ENCODE results near the gene ADGRF1.
"Not testable (repeated sequence)": the region's sequence is repeated elsewhere in the genome, so short reads cannot be mapped to it uniquely, and the experiment has no call there.

Gene ADGRF1

GRCh38 chr6:47019941-47020340 is 22.2 kb downstream of the ADGRF1 start:
- DNase-seq, result no peak

- DNase-seq, result no peak
Measured at GRCh38 chr6:47016909-47017308, 25.2 kb downstream of the ADGRF1 start.

GRCh38 chr6:47016261-47016660 is 25.9 kb downstream of the ADGRF1 start:
- no peak for DNase-seq

GRCh38 chr6:47014401-47014800 is 27.7 kb downstream of the ADGRF1 start:
- no peak for DNase-seq

- DNase-seq, result no peak
Measured at GRCh38 chr6:47009583-47009982, 32.5 kb downstream of the ADGRF1 start.

- no peak for DNase-seq
Measured at GRCh38 chr6:47008397-47008763, 33.8 kb downstream of the ADGRF1 start.

- no peak for DNase-seq
Measured at GRCh38 chr6:47007657-47008396, 34.3 kb downstream of the ADGRF1 start.

- no peak for DNase-seq
Measured at GRCh38 chr6:47005486-47005885, 36.6 kb downstream of the ADGRF1 start.

GRCh38 chr6:47004463-47004862 is 37.7 kb downstream of the ADGRF1 start:
- DNase-seq, result no peak

- no peak for DNase-seq
Measured at GRCh38 chr6:47000842-47001241, 41.3 kb downstream of the ADGRF1 start.

GRCh38 chr6:46998436-46999017 is 43.6 kb downstream of the ADGRF1 start:
- no peak for DNase-seq

- DNase-seq, result no peak
Measured at GRCh38 chr6:46997646-46998045, 44.5 kb downstream of the ADGRF1 start.

- no peak for DNase-seq
Measured at GRCh38 chr6:46996860-46997641, 45.1 kb downstream of the ADGRF1 start.

GRCh38 chr6:46994933-46995332 is 47.2 kb downstream of the ADGRF1 start:
- DNase-seq, result no peak

GRCh38 chr6:46993846-46994245 is 48.3 kb downstream of the ADGRF1 start:
- peak; percentile 57 for DNase-seq

GRCh38 chr6:46992391-46992790 is 49.7 kb downstream of the ADGRF1 start:
- DNase-seq, result not testable (repeated sequence)

GRCh38 chr6:46990818-46991510 is 51.2 kb downstream of the ADGRF1 start:
- DNase-seq, result peak; percentile 21

- DNase-seq, result no peak
Measured at GRCh38 chr6:46990031-46990644, 52.0 kb downstream of the ADGRF1 start.

- no peak for DNase-seq
Measured at GRCh38 chr6:46989398-46989797, 52.7 kb downstream of the ADGRF1 start.

GRCh38 chr6:46985943-46986342 is 56.2 kb downstream of the ADGRF1 start:
- DNase-seq, result no peak

GRCh38 chr6:46983007-46983411 is 59.1 kb downstream of the ADGRF1 start:
- DNase-seq, result peak; percentile 16

- DNase-seq, result no peak
Measured at GRCh38 chr6:46979206-46979605, 62.9 kb downstream of the ADGRF1 start.

- DNase-seq, result no peak
Measured at GRCh38 chr6:46974786-46975185, 67.3 kb downstream of the ADGRF1 start.

Data from fibroblast of skin of right quadriceps (primary cell).